ENCODE measurements around the gene ZFP91.

Gene ZFP91

DNA sequence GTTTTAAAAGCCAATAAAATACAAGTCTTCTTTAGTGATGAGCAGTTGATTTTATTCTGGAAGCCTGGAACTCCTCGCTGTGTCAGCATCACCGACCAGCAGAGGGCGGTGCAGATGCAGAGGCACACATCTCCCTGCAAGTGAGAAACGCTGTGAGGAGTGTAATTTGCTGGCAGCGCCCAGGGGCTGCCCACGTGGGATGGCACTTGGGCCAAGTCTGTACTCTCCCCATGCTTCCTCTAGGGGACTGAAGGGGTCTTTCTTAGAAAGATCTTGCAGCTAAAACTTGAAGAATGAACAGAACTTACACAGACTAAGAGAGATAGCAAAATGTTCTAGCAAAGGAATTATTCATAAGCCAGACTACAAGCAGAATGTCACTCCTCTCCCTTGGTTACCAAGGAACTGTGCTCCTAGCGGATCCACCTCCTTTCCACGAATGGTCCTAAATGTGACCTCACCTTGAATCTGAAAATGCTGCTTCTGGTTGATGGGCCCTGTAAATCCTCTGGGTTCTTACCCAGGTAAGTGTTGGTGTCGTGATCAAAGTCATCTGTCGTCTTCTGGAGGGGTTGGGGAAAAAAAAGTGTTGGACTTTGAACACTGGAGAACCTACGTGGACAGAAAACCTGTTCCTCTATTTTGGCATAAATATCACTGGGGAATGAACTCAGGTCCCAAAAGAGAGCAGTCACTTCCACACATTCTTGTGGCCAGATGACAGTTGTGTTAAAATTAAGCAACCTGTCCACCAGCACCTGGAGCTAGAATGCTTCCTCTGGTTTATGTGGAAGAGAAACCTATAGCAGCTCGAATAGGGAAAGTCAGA is 75.4 kb downstream of the ZFP91 start:
- H3K27me3 Mint-ChIP-seq: no peaks in the 10 kb centered on the region
- no peaks in the 10 kb centered on the region for H3K9me3 Mint-ChIP-seq
- peak overlapping the region; percentile 46 for H3K27ac Mint-ChIP-seq
- H3K36me3 Mint-ChIP-seq (ENCODE audit: low read depth): no peaks in the 10 kb centered on the region
- H3K4me1 Mint-ChIP-seq: peaks cover 14% of the 10 kb centered on the region
- DNase-seq (peak; percentile 82), ATAC-seq (peak; percentile 94)
- no peak overlapping the region for H3K4me3 Mint-ChIP-seq

DNA sequence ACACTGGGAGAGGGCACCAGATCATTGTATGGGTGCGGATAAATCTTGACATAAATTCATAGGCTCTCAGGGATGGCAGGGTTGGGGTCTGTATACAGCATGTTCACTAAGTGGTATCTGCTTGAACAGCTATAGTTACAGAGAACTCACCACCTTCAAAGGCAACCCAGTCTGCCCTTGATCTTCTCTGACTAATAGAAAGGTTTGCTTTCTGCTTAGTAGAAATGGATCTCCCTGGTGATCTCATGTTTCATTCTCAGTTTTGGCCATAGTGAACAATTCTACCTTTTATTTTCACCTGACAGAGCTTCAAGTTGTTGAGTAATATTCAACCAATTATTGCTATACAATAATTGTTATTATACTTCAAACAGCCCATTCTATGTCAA is 76.0 kb downstream of the ZFP91 start:
- Mint-ChIP-seq H3K27me3 (no peaks in the 10 kb centered on the region), H3K4me1 (peaks cover 14% of the 10 kb centered on the region), H3K36me3 (ENCODE audit: low read depth) (no peaks in the 10 kb centered on the region), H3K9me3 (no peaks in the 10 kb centered on the region), H3K4me3 (no peak overlapping the region), H3K27ac (peak overlapping the region; percentile 46)
- DNase-seq: no peak
- ATAC-seq: peak; percentile 62

DNA sequence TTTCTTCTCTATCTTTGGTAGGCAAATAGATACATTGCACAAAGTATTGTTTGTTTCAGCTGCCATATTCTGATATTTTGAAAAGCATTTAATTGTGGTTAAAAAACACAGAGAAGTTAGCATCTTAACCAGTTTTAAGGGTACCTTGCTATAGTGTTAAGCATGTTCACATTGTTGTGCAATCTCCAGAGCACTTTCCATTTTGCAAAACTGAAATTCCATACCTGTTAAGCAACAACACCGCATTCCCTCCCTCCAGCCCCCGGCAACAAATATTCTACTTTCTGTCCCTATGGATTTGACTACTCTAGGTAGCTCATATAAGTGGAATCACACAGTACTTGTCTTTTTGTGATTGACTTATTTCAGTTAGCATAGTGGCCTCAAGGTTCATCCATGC is 77.5 kb downstream of the ZFP91 start:
- Mint-ChIP-seq H3K9me3 (no peaks in the 10 kb centered on the region), H3K27me3 (no peaks in the 10 kb centered on the region), H3K4me1 (peaks cover 14% of the 10 kb centered on the region), H3K27ac (no peak overlapping the region), H3K4me3 (no peak overlapping the region), H3K36me3 (ENCODE audit: low read depth) (no peaks in the 10 kb centered on the region)
- ATAC-seq: no peak
- no peak for DNase-seq

DNA sequence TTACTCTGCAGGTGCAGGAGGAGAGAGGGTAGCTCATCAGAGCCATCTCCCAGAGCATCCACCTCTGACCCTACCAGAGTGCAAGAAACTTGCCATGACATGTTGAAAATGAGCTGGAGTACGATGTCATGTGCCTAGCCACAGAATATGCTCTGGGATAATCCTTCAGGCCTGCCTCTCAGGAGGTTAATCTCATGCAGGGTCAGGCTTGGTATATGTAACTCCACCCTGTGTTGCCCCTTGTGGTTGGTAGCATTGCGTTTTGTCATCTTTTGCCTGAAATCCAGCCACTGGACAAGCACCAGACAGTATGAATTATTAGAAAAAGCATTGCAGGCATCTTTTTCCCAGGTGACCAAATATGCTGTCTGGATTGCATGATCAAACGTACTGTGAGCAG is 79.8 kb downstream of the ZFP91 start:
- no peak for DNase-seq

DNA sequence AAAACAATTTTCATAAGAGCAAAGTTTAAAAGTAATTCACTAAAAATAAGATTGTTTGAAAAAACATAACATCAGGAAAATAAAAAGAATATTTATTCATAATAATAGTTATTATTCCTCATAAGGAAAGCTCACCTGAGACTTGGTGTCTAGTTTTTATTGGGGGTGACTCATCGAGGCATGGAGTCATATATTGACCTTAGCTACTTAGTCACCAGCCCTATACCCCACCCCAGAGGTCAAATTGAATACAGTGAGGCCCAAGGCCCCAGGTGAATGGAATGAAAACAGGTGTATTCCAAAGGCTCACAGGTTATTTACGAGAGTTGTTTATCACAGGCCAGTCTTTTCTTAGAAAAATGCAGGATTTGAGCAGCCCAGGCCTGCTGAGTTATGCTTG is 80.5 kb downstream of the ZFP91 start:
- DNase-seq (no peak), ATAC-seq (no peak)
- Mint-ChIP-seq H3K27ac (no peak overlapping the region), H3K27me3 (no peaks in the 10 kb centered on the region), H3K4me3 (no peak overlapping the region), H3K9me3 (no peaks in the 10 kb centered on the region), H3K4me1 (peaks cover 10% of the 10 kb centered on the region), H3K36me3 (ENCODE audit: low read depth) (no peaks in the 10 kb centered on the region)

More for the DNA sequence above, 79.8 kb downstream of the ZFP91 start:
- Mint-ChIP-seq H3K9me3 (no peaks in the 10 kb centered on the region), H3K27ac (no peak overlapping the region), H3K36me3 (ENCODE audit: low read depth) (no peaks in the 10 kb centered on the region), H3K4me3 (no peak overlapping the region), H3K27me3 (no peaks in the 10 kb centered on the region), H3K4me1 (peaks cover 14% of the 10 kb centered on the region)
- ATAC-seq: no peak

DNA sequence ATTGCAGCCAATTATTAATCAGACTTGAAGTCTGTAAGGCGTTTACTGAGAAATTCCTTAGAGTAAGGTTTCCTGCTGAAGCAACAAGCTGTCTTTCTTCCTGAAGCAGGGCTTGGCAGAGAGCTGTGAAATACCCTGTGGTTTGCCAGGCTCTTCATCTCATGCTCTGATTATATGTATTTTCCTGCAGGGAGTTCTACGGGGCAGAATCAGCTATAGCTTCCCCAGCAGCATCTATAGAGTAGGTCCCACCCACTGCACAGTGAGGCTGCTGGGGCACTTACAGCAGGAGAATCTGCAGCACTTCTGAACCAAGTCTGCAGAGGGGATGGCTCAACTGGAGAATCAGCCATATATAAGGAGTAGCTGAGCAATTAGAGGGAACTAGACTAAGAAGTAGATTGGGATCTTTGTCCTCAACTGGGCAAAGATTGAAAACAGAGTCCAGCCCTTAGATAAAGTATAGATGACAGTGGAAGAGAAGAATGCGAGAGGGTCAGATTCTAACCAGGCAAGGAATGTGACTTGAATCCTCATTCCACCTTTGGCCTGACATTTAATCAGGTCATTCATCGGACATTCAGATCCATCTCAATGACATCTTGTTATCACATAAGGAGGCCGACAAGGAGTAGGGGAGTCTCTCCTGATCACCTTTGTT is 81.2 kb downstream of the ZFP91 start:
- Mint-ChIP-seq H3K4me3 (no peak overlapping the region), H3K27me3 (no peaks in the 10 kb centered on the region), H3K9me3 (no peaks in the 10 kb centered on the region), H3K27ac (no peak overlapping the region), H3K4me1 (peaks cover 4% of the 10 kb centered on the region), H3K36me3 (ENCODE audit: low read depth) (no peaks in the 10 kb centered on the region)
- ATAC-seq (no peak), DNase-seq (no peak)
